ENCODE data around the gene OR52W1. TPM values are rescaled to one million over a fixed set of nuclear protein-coding genes. Genes with fewer than 3 reads are reported as not detected.

The OR52W1 gene
- total and polyA plus RNA-seq, 2 donors (not counting 3 experiments of a cell fraction or from before 2014, with no cell fraction given) = not detected

DNA sequence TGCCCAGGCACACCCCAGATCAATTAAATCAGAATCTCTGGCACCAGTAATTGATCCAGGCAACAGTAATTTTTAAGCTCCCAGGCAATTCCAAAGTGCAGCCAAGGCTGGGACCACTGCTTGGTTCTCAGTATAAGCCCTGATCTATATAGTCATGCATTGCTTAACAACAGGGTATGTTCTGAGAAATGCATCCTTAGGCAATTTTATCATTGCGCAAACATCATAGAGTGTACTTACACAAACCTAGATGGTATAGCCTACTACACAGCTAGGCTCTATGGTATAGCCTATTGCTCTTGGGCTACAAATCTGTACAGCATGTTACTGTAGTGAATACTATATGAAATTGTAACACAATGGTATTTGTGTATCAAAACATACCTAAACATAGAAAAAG, 5.7 kb downstream of the OR52W1 start:
- FAIRE-seq = no peak
- no TSS peak for BruUV-seq (replicated peaks)
- no peak overlapping the region for H3K4me2 ChIP-seq (ENCODE audit: insufficient read depth, low read length)

GRCh38 chr11:6205366-6205765, 6.3 kb downstream of the OR52W1 start, which contains the start of gene C11orf42:
TSS of gene C11orf42 (plus strand) at chr11:6205557. CDS start at chr11:6205616, 59 bp downstream.
- dilution Hi-C loops (cut with MboI; ENCODE audit: extremely low pct_ligation_motif_present, low sequenced_read_pairs) = no loop called here
- no peak within 1 kb of the TSS for H2AFZ ChIP-seq (ENCODE audit: low read depth, low read length)
- intact Hi-C loops (cut with micrococcal nuclease) = no loop called here
- TF ChIP-seq POLR2A (IDR thresholded peaks at IDR 0.05; ENCODE audit: low read depth, low read length) (no peak), CTCF (IDR thresholded peaks at IDR 0.05; ENCODE audit: extremely low read depth in 1 of 2, insufficient read depth in 1 of 2, low read depth in 1 of 2, low read length in 2 of 2) (no peak), GATA2 (IDR thresholded peaks at IDR 0.05; ENCODE audit: insufficient read depth, insufficient read length, low read depth, low read length) (no peak), MYC (IDR thresholded peaks at IDR 0.05; ENCODE audit: low read depth, low read length) (no peak), JUN (IDR thresholded peaks at IDR 0.05; ENCODE audit: borderline replicate concordance, insufficient read depth, insufficient read length, low read depth) (no peak), FOS (IDR thresholded peaks at IDR 0.05; ENCODE audit: borderline replicate concordance, insufficient read depth, low read length) (no peak), EZH2 (IDR thresholded peaks at IDR 0.05; ENCODE audit: borderline replicate concordance, low read depth, low read length, severe bottlenecking) (no peak), POLR2AphosphoS5 (IDR thresholded peaks at IDR 0.05; ENCODE audit: insufficient read depth, low read depth, low read length) (no peak)
- TF ChIP-seq, protein P1, sequence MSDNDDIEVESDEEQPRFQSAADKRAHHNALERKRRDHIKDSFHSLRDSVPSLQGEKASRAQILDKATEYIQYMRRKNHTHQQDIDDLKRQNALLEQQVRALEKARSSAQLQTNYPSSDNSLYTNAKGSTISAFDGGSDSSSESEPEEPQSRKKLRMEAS (IDR thresholded peaks at IDR 0.05; ENCODE audit: insufficient read depth, insufficient read length) = no peak
- no peak within 1 kb of the TSS for H3K9ac ChIP-seq (replicated peaks; ENCODE audit: extremely low read depth, insufficient read depth, low read length)
- FAIRE-seq (no peak), DNase-seq (ENCODE audit: low read depth, low spot score) (no peak)
- no peak within 1 kb of the TSS for H3K4me2 ChIP-seq (ENCODE audit: insufficient read depth, low read length)
- H3K36me3 ChIP-seq (ENCODE audit: control insufficient read depth in 2 of 2, extremely low read depth in 1 of 2, insufficient read depth in 2 of 2, low read length in 2 of 2) = peaks cover 0 to 5% of the 10 kb centered on the region in 2 experiments
- H3K27me3 ChIP-seq (ENCODE audit: control insufficient read depth in 2 of 2, insufficient read depth in 2 of 2, low read length in 2 of 2) = no peaks in the 10 kb centered on the region
- no TSS peak for BruUV-seq (replicated peaks)
- H3K9me3 ChIP-seq (replicated peaks; ENCODE audit: control insufficient read depth, insufficient read depth, low read length) = no peaks in the 10 kb centered on the region
- H3K79me2 ChIP-seq (ENCODE audit: control insufficient read depth, insufficient read depth, low read length) = no peaks in the 10 kb centered on the region
- no peak within 1 kb of the TSS for H3K4me3 ChIP-seq (replicated peaks in 1 of 3; ENCODE audit: insufficient read depth in 1 of 3, low read depth in 1 of 3, low read length in 3 of 3)
- H3K27ac ChIP-seq (ENCODE audit: insufficient read depth, low read depth, low read length) = no peak within 1 kb of the TSS
- H3K4me1 ChIP-seq (ENCODE audit: control insufficient read depth, extremely low read depth, insufficient read depth, low read length) = no peaks in the 10 kb centered on the region
- H3K9me1 ChIP-seq (replicated peaks; ENCODE audit: control insufficient read depth, extremely low read depth, insufficient read depth, low read length) = no peaks in the 10 kb centered on the region
- ChIA-PET CTCF (no interaction called here), POLR2A (no interaction called here)
- no peaks in the 10 kb centered on the region for H4K20me1 ChIP-seq (replicated peaks; ENCODE audit: control insufficient read depth, extremely low read depth, insufficient read depth, low read length)

More for the DNA sequence above, 5.7 kb downstream of the OR52W1 start:
- Histone ChIP-seq H3K9ac (replicated peaks; ENCODE audit: extremely low read depth, insufficient read depth, low read length) (no peak overlapping the region), H3K27ac (ENCODE audit: insufficient read depth, low read depth, low read length) (no peak overlapping the region), H3K36me3 (ENCODE audit: control insufficient read depth in 2 of 2, extremely low read depth in 1 of 2, insufficient read depth in 2 of 2, low read length in 2 of 2) (peaks cover 0 to under 1% of the 10 kb centered on the region in 2 experiments), H3K79me2 (ENCODE audit: control insufficient read depth, insufficient read depth, low read length) (no peaks in the 10 kb centered on the region), H2AFZ (ENCODE audit: low read depth, low read length) (no peak overlapping the region), H3K4me1 (ENCODE audit: control insufficient read depth, extremely low read depth, insufficient read depth, low read length) (no peaks in the 10 kb centered on the region), H3K4me3 (replicated peaks in 1 of 3; ENCODE audit: insufficient read depth in 1 of 3, low read depth in 1 of 3, low read length in 3 of 3) (no peak overlapping the region), H3K9me1 (replicated peaks; ENCODE audit: control insufficient read depth, extremely low read depth, insufficient read depth, low read length) (no peaks in the 10 kb centered on the region), H3K27me3 (ENCODE audit: control insufficient read depth in 2 of 2, insufficient read depth in 2 of 2, low read length in 2 of 2) (no peaks in the 10 kb centered on the region), H3K9me3 (replicated peaks; ENCODE audit: control insufficient read depth, insufficient read depth, low read length) (no peaks in the 10 kb centered on the region), H4K20me1 (replicated peaks; ENCODE audit: control insufficient read depth, extremely low read depth, insufficient read depth, low read length) (no peaks in the 10 kb centered on the region)
- TF ChIP-seq MYC (IDR thresholded peaks at IDR 0.05; ENCODE audit: low read depth, low read length) = no peak
- TF ChIP-seq EZH2 (IDR thresholded peaks at IDR 0.05; ENCODE audit: borderline replicate concordance, low read depth, low read length, severe bottlenecking) = no peak
- TF ChIP-seq FOS (IDR thresholded peaks at IDR 0.05; ENCODE audit: borderline replicate concordance, insufficient read depth, low read length) = no peak
- no peak for TF ChIP-seq JUN (IDR thresholded peaks at IDR 0.05; ENCODE audit: borderline replicate concordance, insufficient read depth, insufficient read length, low read depth)
- intact Hi-C loops (cut with micrococcal nuclease) = no loop called here
- ChIA-PET CTCF (no interaction called here), POLR2A (no interaction called here)
- no peak for DNase-seq (ENCODE audit: low read depth, low spot score)
- dilution Hi-C loops (cut with MboI; ENCODE audit: extremely low pct_ligation_motif_present, low sequenced_read_pairs) = no loop called here
